GM19372 (cell line): Measurements from ENCODE around the gene DEPDC5.
"Not testable (repeated sequence)": the region's sequence is repeated elsewhere in the genome, so short reads cannot be mapped to it uniquely, and the experiment has no call there.

Experiments
- ATAC-seq: cut with Tn5 transposase; IDR thresholded peaks from one replicate; pipeline ENCODE4 v1.9.1; 2021; ENCODE audit warnings: mild to moderate bottlenecking, low read depth, moderate library complexity; ENCODE audit not compliant: unreplicated experiment

The DEPDC5 gene

GRCh38 chr22:31753634-31754501 is at the start of gene DEPDC5:
Gene DEPDC5, plus strand, starts transcription at chr22:31754019. Its CDS starts 903 bp downstream, at chr22:31754922.
- ATAC-seq = peak; percentile 72

- no peak for ATAC-seq
Measured at GRCh38 chr22:31707519-31707918, 46.3 kb upstream of the DEPDC5 start.

GRCh38 chr22:31711226-31711625 is 42.6 kb upstream of the DEPDC5 start:
- not testable (repeated sequence) for ATAC-seq

- no peak for ATAC-seq
Measured at GRCh38 chr22:31715147-31715778, 38.6 kb upstream of the DEPDC5 start.

- ATAC-seq = no peak
Measured at GRCh38 chr22:31719850-31720471, 33.9 kb upstream of the DEPDC5 start.

- no peak for ATAC-seq
Measured at GRCh38 chr22:31723723-31724122, 30.1 kb upstream of the DEPDC5 start.

GRCh38 chr22:31726692-31727091 is 27.1 kb upstream of the DEPDC5 start:
- ATAC-seq = no peak

GRCh38 chr22:31728857-31729256 is 25.0 kb upstream of the DEPDC5 start:
- no peak for ATAC-seq

- no peak for ATAC-seq
Measured at GRCh38 chr22:31730344-31730711, 23.5 kb upstream of the DEPDC5 start.

GRCh38 chr22:31732089-31732829 is 21.6 kb upstream of the DEPDC5 start:
- ATAC-seq = no peak

- ATAC-seq = no peak
Measured at GRCh38 chr22:31733580-31734079, 20.2 kb upstream of the DEPDC5 start.

GRCh38 chr22:31734512-31734911 is 19.3 kb upstream of the DEPDC5 start:
- ATAC-seq = no peak

- no peak for ATAC-seq
Measured at GRCh38 chr22:31736458-31736857, 17.4 kb upstream of the DEPDC5 start.

GRCh38 chr22:31737932-31738331 is 15.9 kb upstream of the DEPDC5 start:
- no peak for ATAC-seq

GRCh38 chr22:31738566-31738965 is 15.3 kb upstream of the DEPDC5 start:
- ATAC-seq = no peak

GRCh38 chr22:31739795-31740201 is 14.0 kb upstream of the DEPDC5 start:
- ATAC-seq = no peak

- ATAC-seq = not testable (repeated sequence)
Measured at GRCh38 chr22:31740314-31740713, 13.5 kb upstream of the DEPDC5 start.

- no peak for ATAC-seq
Measured at GRCh38 chr22:31742115-31742514, 11.7 kb upstream of the DEPDC5 start.

- no peak for ATAC-seq
Measured at GRCh38 chr22:31742682-31743081, 11.1 kb upstream of the DEPDC5 start.

- no peak for ATAC-seq
Measured at GRCh38 chr22:31743871-31744270, 9.9 kb upstream of the DEPDC5 start.

- ATAC-seq = no peak
Measured at GRCh38 chr22:31747441-31747840, 6.4 kb upstream of the DEPDC5 start.
